ENCODE data around the gene TBC1D22A.

TBC1D22A gene

GRCh38 chr22:46963672-46964545 lies 201.5 kb downstream of the TBC1D22A start:
- ChIA-PET CTCF (no interaction called here), POLR2A (no interaction called here)
- DNase-seq (ENCODE audit: extremely low spot score), result no peak
- no peak for TF ChIP-seq CTCF (IDR thresholded peaks at IDR 0.05; ENCODE audit: control extremely low read depth, extremely low read depth, low read depth, missing control alignments)

- DNase-seq (ENCODE audit: extremely low spot score), result no peak
- POLR2A ChIA-PET, result no interaction called here
- CTCF ChIA-PET, result no interaction called here
- no peak for TF ChIP-seq CTCF (IDR thresholded peaks at IDR 0.05; ENCODE audit: control extremely low read depth, extremely low read depth, low read depth, missing control alignments)
These were observed 202.5 kb downstream of the TBC1D22A start for GRCh38 chr22:46964773-46965550.

GRCh38 chr22:46965555-46966494 lies 203.4 kb downstream of the TBC1D22A start:
- ChIA-PET POLR2A (no interaction called here), CTCF (interaction anchor here (1.9 kb wide), 1 partner anchor 598 kb away, joined by 4 read pairs; no protein-coding TSS in a partner anchor)
- DNase-seq (ENCODE audit: extremely low spot score), result no peak
- TF ChIP-seq CTCF (IDR thresholded peaks at IDR 0.05; ENCODE audit: control extremely low read depth, extremely low read depth, low read depth, missing control alignments), result no peak

GRCh38 chr22:46966495-46966845 lies 204.0 kb downstream of the TBC1D22A start:
- ChIA-PET POLR2A (no interaction called here), CTCF (interaction anchor here (1.9 kb wide), 1 partner anchor 599 kb away, joined by 4 read pairs; no protein-coding TSS in a partner anchor)
- no peak for TF ChIP-seq CTCF (IDR thresholded peaks at IDR 0.05; ENCODE audit: control extremely low read depth, extremely low read depth, low read depth, missing control alignments)
- no peak for DNase-seq (ENCODE audit: extremely low spot score)

GRCh38 chr22:46966846-46967245 lies 204.4 kb downstream of the TBC1D22A start:
- DNase-seq (ENCODE audit: extremely low spot score), result no peak
- TF ChIP-seq CTCF (IDR thresholded peaks at IDR 0.05; ENCODE audit: control extremely low read depth, extremely low read depth, low read depth, missing control alignments), result no peak
- ChIA-PET POLR2A (no interaction called here), CTCF (interaction anchor here (0.8 to 1.9 kb wide), 2 partner anchors 30 to 599 kb away, joined by 3 to 4 read pairs; no protein-coding TSS in a partner anchor)
